SK-MEL-5 (cell line): ENCODE measurements around the gene CITED2. TPM values are rescaled to one million over a fixed set of nuclear protein-coding genes. Genes with fewer than 3 reads are reported as not detected.
A peak's percentile ranks its signal among the peaks of the same experiment; 100 is the strongest.
"Not testable (repeated sequence)": the region's sequence is repeated elsewhere in the genome, so short reads cannot be mapped to it uniquely, and the experiment has no call there.

ENCODE experiments used
- DNase-seq: peaks from one replicate; pipeline ENCODE4 v3.0.0-alpha.2; 2016; ENCODE audit warnings: low read depth, low spot score
- in situ Hi-C: cut with HindIII; loops from 2 replicates; pipeline ENCODE4 v1.10.0; 2016; ENCODE audit warnings: low sequenced_read_pairs, high pct_unique_total_duplicates, low pct_unique_long_range_greater_than_20kb
- polyA plus RNA-seq, 2 experiments: library from polyadenylated mRNA; depleted of rRNA; stranded (reverse); fragments of >200 nt; gene quantifications; 2 replicates each; pipeline ENCODE4 v1.2.3, GENCODE V29; 2015
- total RNA-seq: library from RNA; depleted of rRNA; stranded (reverse); fragments of >200 nt; shearing (Covaris generic); gene quantifications from 2 replicates; pipeline ENCODE4 v1.2.3, GENCODE V29; 2014; rRNA removed

Gene CITED2, protein sequence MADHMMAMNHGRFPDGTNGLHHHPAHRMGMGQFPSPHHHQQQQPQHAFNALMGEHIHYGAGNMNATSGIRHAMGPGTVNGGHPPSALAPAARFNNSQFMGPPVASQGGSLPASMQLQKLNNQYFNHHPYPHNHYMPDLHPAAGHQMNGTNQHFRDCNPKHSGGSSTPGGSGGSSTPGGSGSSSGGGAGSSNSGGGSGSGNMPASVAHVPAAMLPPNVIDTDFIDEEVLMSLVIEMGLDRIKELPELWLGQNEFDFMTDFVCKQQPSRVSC
- total RNA-seq: 18.7 and 19.7 TPM in 2 replicates
- 22.4 and 25.5 TPM in 2 replicates for polyA plus RNA-seq (2015; cell fraction: cytosol; rRNA removed)
- 10.3 and 15.8 TPM in 2 replicates for polyA plus RNA-seq (2015; cell fraction: nucleus; rRNA removed)

DNA sequence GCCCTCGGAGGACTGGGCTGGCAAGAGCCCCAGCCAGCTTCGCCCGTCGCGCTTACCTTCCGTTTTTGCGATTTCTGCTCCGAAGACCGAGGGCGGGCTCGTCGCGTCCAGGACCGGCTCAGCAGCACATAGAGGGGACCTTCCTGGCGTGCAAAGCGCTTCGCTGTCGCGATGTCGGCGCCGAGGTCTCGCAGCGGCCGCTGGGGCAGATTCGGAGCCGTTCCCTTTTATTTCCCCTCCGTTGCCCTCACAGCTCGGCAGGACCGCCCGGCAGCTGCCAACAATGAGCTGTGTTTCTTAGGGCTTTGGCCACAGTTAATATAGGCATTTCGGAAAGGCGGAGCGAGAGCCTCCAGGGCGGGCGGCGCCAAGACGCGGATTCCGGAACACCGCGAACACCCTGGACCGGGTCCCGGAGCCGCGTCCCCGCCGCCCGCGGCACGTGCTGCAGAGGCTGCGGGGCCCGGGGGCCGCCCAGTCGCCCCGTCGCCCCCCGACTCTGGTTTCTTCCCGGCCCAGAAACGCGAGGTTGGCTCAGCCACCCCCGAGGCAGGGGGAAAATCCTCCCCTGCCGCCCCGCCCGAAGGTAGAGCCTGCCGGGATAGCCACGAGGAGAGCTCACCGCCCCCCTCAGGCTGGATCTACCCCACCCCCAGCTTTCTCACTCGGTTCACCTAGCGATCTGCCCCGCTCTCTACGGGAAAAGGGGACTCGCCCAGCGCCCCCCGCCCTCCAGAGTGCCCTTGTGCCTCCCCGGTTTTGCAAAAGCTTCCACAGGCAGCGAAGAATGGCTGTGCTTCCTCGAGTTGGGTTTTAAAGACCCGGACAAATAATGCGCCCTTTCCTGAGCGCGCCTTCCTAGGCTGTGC, at the start of gene CITED2:
TSS of gene CITED2 (minus strand) at position 292 of the 869 bp plus-strand sequence. CDS start 704 bp downstream, outside the sequence.
- in situ Hi-C loops: no loop called here
- peak; percentile 94 for DNase-seq

DNA sequence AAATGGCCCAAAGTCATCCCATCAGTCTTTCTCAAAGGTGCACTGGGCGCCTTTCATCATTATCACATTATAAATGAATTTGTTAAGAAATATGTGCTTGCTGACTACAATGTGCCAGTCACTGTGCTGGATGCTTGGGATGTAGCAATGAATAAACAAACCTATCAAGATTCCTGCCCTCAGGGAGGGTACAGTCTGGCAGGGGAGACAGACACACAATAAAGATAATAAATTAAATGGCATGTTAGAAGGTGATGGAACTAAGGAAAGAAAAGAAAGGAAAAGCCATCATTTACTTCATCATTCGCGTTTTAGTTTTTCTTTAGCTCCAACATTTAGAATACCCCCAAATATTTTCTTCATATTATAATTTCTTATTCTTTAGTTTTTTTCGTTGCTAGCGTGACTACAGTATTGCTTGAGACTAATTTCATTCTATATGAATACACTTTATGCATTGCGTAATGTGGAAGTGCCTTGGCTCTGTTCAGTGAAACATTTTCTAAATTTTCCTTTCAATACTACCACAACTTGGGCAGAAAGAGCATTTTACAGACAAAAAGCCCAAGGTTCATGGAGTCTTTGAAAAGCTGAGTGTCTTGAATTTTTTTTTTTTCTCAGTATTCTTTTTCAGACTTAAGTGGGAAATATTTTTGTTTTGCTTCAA, 48.7 kb upstream of the CITED2 start:
- no peak for DNase-seq
- in situ Hi-C loops: no loop called here

DNA sequence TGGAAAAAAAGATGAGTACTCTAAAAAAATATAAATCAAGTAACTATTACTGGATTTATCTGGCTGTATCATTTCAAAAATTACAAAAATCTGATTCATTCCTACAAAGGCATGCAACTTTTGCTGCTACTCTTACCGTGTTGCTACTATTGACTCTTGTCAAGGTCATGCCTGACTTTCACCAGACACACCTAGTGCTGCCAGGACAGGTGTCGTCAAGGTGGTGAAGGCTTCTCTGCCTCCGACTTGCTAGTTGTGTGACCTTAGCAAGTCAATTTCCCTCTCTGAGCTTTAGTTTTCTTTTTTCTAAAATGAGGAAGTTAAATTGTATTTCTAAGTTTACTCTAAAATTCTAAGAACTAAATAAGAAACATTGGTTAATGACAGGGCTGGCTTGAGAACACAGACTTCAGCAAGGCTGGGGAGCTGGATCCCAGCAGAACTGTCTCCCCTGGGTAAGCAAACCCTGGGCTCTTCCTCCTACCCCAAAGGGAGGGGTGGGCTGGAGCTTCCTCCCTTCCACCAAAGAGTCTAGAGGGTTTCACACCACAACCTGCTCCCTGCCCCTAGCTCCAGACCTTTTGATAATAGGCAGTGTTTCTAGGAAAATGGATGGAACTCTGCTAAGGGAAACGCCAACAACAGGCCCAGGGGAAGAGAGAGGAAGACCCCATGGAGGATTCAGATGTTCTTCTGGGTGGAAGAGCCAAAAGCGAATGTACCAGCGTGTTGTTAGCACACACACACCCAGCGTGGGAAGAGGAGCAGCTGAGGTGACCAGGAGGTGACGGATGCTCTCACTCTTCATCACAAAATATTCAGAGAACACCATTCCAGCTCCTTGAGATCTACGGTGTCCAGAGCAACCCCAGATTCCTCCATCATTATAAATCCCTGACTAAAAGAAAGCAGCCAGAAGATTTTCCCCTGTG, 47.9 kb upstream of the CITED2 start:
- in situ Hi-C loops: no loop called here
- DNase-seq: no peak

DNA sequence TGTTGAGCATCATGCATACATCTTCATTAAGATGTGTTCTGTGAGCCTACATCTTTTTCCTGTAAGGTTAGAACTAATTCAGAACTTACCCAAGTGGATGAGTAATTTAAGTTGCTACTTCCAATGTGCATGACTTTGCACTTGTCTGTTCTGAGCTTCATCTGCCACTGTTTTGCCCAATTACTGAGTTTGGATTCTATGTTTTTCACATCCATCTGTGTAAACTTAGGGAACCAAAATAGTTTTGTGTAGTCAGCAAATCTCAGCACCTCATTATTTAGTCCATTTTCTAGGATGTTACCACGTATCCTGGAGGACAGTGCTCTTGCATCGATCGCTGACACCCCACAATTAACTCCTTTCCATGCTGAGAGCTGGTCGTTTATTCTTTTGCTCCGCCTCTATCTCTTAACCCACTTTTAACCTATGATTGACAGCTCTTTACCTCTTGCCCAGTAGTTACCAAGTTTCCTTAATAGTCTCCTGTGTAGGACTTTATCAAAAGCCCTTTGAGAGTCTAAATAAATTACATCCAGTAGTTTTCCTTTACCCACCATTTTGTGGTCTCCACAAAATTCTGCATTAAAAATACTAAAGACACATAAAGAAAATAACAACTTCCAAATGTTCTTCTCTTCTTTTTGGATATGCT, 44.2 kb upstream of the CITED2 start:
- no peak for DNase-seq
- in situ Hi-C loops: no loop called here

DNA sequence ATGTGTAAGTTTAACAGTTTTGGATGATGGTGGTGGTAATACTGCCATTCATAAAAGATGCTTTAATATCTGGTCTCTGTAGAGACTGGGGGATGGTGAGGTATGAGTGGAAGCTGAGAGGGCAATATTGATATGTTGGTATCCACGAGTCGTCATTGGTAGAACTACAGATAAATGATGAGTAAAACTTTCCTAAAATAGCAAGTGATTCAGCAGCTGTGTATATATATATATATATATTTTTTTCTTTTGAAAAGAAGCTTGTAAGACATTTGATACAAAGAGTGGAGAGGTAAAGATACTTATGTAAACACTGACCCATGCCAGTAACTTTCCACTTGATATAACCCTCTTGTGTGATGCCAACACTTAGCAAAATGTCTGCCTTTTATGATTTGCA, 41.7 kb upstream of the CITED2 start:
- DNase-seq: no peak
- in situ Hi-C loops: no loop called here

DNA sequence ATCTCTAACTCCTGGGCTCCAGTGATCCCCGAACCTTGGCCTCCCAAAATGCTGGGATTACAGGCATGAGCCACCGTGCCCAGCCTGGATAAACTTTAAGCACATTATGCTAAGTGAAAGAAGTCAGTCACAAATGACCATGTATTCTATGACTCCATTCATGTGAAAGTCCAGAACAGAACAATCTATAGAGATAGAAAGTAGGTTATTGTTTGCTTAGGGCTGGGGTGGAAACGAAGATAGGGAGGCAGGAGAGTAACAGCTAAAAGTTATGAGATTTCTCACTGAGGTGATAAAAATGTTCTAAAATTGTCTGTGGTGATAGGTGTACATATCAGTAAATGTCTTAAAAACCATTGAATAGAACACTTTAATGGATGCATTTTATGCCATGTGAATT, 40.9 kb upstream of the CITED2 start:
- in situ Hi-C loops: no loop called here
- peak; percentile 9 for DNase-seq

DNA sequence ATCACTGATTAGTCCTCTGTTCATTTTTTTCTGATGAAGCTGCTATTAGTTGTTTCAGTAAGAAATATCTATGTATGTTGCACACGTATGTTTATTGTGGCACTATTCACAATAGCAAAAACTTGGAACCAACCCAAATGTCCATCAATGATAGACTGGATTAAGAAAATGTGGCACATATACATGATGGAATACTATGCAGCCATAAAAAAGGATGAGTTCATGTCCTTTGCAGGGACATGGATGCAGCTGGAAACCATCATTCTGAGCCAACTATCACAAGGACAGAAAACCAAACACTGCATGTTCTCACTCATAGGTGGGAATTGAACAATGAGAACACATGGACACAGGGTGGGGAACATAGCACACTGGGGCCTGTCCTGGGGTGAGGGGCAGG, 37.7 kb upstream of the CITED2 start:
- in situ Hi-C loops, DNase-seq: not testable (repeated sequence)

DNA sequence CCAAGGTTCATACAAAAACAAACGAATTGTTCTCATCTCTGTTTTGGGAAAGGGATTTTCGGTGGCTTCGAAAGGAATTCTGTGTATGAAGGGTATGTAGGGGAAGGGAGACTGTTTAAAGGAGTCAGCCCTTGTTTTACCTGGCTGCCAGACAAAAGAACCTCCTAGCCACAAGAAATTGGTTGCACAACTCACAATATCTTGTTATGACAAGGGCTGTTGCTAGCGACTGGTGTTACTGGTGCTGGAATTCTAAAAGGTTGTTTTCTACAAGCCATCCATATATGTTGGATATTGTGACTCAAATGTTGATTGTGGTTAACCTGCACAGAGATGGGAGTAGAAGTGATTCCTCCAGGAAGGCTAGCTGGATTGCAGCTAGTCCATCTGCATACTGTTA, 34.6 kb upstream of the CITED2 start:
- in situ Hi-C loops: no loop called here
- no peak for DNase-seq

DNA sequence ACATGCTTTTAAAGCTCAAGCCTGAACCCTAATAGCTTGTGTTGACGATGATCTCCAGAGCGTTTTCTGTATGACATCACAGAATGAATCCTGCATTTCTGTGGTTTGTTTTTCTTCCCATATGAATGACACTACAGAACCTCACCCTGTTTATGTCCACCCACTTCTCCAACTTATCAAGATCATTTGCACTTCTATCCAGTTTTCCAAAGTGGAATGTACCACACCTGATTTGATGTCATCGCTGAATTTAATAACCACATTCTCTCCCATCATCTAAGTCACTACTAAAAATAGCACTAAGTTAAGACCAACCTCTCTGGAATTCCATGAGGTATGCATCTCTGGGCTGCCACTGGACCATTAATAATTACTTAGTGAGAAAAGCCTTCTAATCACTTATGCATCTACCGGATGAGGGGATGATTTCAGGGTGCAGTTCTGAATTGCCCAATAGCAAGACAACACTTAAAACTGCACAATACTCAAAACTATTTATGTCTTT, 33.3 kb upstream of the CITED2 start:
- in situ Hi-C loops: no loop called here
- no peak for DNase-seq

DNA sequence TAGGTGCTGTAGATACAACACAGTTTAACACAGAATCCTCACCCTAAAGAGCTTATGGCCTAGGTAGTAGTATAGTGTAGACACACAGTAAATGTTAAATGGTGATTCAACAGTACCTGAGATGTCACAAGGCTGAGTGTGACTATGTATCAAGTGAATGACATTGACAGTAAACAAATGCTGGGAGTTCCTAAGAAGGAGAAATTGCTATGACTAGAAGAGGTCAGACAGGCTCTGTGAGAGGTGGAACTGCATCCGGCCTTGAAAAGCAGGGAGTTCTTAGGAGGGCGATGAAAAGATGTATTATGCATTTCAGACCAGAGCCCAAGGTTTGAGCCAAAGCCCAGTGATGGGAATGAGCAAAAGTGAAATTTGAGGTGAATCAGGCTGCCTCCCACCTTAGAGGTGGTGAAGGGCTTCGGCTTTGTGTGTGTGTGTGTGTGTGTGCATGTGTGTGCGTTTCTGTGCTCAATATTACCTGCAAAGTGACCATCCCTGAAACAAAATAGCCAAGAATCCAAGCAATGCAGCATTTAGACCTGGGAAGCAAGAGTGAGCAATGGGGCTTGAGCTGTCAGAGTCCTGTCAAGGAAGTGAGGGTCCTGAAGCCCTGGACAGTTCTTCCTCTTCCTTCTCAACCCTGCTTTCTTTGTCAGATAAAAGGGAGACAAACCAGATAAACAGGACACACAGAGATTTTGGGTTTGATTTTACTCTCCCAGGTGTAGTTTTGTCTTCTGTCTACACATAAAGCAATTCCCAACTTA, 32.3 kb upstream of the CITED2 start:
- in situ Hi-C loops: no loop called here
- no peak for DNase-seq

DNA sequence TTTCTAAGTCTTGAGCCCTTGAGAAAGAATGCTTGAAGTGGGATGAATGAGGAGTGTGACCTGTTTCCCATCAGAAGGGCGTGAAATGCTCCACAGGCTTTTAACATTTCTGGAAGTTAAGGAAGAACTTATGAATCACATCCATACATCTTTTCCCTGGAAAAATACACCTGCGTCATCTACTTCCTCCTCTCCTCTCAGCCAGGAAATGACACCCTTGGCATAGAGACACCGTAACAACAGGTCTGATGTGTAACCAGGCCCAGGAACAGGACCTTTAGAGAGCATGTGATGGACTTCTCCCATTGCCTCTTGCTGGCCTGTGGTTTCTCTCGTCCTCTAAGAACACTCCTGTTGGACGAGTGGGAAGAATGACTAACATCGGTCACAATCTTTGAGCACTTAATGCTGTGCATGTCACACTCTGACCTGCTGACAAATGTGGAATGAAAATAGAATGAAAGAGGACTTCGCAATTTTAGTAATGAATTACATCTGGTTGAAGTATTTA, 28.5 kb upstream of the CITED2 start:
- in situ Hi-C loops: no loop called here
- no peak for DNase-seq

DNA sequence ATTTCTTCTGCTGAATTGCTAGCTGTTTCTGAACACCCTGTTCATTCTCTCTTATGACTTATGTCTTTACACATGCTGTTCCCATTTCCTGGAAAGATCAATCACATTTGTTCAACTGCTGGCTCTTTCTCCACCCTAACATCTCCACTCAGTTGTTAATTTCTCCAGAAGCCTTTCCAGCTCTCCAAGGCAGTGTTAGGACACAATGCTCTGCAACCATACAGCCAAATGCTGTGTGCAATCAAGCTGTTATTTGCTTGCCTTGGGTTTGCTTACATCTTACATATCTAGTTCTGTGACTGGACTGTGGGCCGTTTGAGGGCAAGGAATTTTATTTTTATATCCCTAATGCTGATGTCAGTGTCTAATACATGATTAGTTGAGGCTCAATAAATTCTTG, 24.2 kb upstream of the CITED2 start:
- no peak for DNase-seq
- in situ Hi-C loops: no loop called here

DNA sequence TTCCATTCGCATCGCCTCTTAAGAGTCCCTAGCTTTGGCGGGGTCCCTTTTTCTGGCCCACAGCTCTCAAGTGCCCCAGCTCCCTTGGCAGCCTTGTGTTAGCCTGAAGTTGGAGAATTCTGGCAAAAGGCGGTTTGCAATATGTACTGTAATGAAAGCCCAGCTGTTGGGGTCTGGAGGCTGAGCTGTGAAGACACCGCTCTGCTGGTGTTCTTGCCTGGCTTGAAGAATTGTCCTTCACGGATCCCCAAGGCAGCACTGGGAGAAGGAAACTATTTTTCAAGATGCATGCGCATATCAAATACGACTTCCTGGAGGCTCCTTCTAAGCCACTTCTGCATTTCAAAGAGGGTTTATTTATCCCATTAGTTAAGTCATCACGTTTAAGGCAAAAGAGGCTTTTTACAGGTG, 21.4 kb upstream of the CITED2 start:
- in situ Hi-C loops: no loop called here
- no peak for DNase-seq

DNA sequence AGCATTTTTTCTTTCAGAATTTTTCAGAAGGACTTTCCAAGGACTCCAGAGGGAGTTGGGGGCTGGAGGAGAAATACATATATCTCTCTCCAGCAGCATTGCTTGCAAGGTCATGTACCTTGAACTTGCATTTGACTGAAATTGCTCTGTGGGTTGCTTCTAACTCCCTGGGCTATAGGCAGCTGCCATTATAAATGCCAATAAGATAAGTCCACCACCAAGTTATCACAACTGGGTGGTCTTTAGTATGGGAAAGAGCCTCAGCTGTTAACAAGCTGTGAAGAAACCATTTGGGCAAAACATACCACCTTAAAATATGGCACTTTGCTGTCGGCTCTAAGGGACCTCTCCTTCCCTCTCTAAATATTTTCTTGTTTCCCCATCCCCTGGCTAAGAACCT, 20.9 kb upstream of the CITED2 start:
- in situ Hi-C loops: no loop called here
- no peak for DNase-seq

DNA sequence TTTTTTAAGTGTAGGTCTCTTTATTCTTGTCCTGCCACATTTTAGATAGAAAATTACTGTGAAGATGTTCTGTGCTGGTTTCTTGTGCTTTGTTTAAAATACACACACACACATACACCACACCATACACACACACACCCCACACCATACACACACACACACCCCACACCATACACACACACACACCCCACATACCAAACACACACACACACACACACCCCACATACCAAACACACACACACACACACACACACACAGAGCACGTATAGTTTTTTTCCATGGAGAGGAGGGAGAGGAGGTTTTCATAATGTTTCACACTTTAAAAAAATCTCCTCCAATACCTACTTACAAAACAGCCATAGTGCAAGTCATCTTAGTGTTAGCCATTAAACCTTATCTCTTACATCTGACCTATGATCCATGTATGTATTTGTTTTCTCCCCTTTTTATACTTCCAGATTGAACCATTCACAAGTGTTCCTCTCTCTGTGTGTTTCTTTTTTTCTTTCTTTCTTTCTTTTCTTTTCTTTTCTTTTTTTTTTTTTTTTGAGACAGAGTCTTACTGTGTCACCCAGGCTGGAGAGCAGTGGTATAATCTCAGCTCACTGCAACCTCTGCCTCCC, 19.7 kb upstream of the CITED2 start:
- in situ Hi-C loops: no loop called here
- DNase-seq: no peak
